Measurements from ENCODE around the gene WFS1. TPM values are rescaled to one million over a fixed set of nuclear protein-coding genes. Genes with fewer than 3 reads are reported as not detected.

The WFS1 gene
- total and polyA plus RNA-seq, 9 donors, result 33.2 to 174 (median 126) TPM

- Histone ChIP-seq H3K4me1 (ENCODE audit: insufficient read depth) (peaks cover 6% of the 10 kb centered on the region), H3K27me3 (no peaks in the 10 kb centered on the region), H3K36me3 (no peaks in the 10 kb centered on the region), H3K4me3 (no peak overlapping the region), H3K27ac (no peak overlapping the region), H3K9me3 (no peaks in the 10 kb centered on the region)
- TF ChIP-seq EP300 (IDR thresholded peaks at IDR 0.05) (no peak), CTCF (IDR thresholded peaks at IDR 0.05) (no peak), POLR2A (IDR thresholded peaks at IDR 0.05) (no peak)
- 89 to 96% (median 90%) methylated on average over 35 of the region's 35 CpGs for WGBS, 3 donors
- no peak for DNase-seq
- intact Hi-C loops (cut with DNase I), result no loop called here
Observed at GRCh38 chr4:6301051-6301731, 31.5 kb downstream of the WFS1 start.

DNA sequence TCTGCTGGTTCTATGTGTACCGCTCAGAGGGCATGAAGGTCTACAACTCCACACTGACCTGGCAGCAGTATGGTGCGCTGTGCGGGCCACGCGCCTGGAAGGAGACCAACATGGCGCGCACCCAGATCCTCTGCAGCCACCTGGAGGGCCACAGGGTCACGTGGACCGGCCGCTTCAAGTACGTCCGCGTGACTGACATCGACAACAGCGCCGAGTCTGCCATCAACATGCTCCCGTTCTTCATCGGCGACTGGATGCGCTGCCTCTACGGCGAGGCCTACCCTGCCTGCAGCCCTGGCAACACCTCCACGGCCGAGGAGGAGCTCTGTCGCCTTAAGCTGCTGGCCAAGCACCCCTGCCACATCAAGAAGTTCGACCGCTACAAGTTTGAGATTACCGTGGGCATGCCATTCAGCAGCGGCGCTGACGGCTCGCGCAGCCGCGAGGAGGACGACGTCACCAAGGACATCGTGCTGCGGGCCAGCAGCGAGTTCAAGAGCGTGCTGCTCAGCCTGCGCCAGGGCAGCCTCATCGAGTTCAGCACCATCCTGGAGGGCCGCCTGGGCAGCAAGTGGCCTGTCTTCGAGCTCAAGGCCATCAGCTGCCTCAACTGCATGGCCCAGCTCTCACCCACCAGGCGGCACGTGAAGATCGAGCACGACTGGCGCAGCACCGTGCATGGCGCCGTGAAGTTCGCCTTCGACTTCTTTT lies 32.2 kb downstream of the WFS1 start:
- TF ChIP-seq EP300 (IDR thresholded peaks at IDR 0.05) (no peak), CTCF (IDR thresholded peaks at IDR 0.05) (no peak), POLR2A (IDR thresholded peaks at IDR 0.05) (no peak)
- DNase-seq, result no peak
- Histone ChIP-seq H3K36me3 (no peaks in the 10 kb centered on the region), H3K4me1 (ENCODE audit: insufficient read depth) (peaks cover 6% of the 10 kb centered on the region), H3K4me3 (no peak overlapping the region), H3K27me3 (no peaks in the 10 kb centered on the region), H3K9me3 (no peaks in the 10 kb centered on the region), H3K27ac (no peak overlapping the region)
- intact Hi-C loops (cut with DNase I), result no loop called here
- 92 to 94% (median 93%) methylated on average over 55 of the region's 55 CpGs for WGBS, 3 donors

- Histone ChIP-seq H3K4me3 (no peak overlapping the region), H3K4me1 (ENCODE audit: insufficient read depth) (peaks cover 9% of the 10 kb centered on the region), H3K36me3 (no peaks in the 10 kb centered on the region), H3K9me3 (no peaks in the 10 kb centered on the region), H3K27me3 (no peaks in the 10 kb centered on the region), H3K27ac (no peak overlapping the region)
- intact Hi-C loops (cut with DNase I), result no loop called here
- DNase-seq, result no peak
- no peak for TF ChIP-seq EP300 (IDR thresholded peaks at IDR 0.05)
- TF ChIP-seq POLR2A (IDR thresholded peaks at IDR 0.05), result no peak
- no peak for TF ChIP-seq CTCF (IDR thresholded peaks at IDR 0.05)
- 59 to 63% (median 62%) methylated on average over 6 of the region's 6 CpGs for WGBS, 3 donors
Observed at GRCh38 chr4:6302869-6303268, 33.2 kb downstream of the WFS1 start.

- TF ChIP-seq CTCF (IDR thresholded peaks at IDR 0.05) (no peak), EP300 (IDR thresholded peaks at IDR 0.05) (no peak), POLR2A (IDR thresholded peaks at IDR 0.05) (no peak)
- Histone ChIP-seq H3K4me3 (no peak overlapping the region), H3K27me3 (no peaks in the 10 kb centered on the region), H3K4me1 (ENCODE audit: insufficient read depth) (peaks cover 2% of the 10 kb centered on the region), H3K36me3 (no peaks in the 10 kb centered on the region), H3K27ac (no peak overlapping the region), H3K9me3 (no peaks in the 10 kb centered on the region)
- WGBS, 3 donors, result 83 to 88% (median 87%) methylated on average over 12 of the region's 12 CpGs
- intact Hi-C loops (cut with DNase I), result no loop called here
- no peak for DNase-seq
Observed at GRCh38 chr4:6303943-6304342, 34.3 kb downstream of the WFS1 start.
